HEK293 (cell line): ENCODE results near the gene BTBD19.
"Not testable (repeated sequence)": the region's sequence is repeated elsewhere in the genome, so short reads cannot be mapped to it uniquely, and the experiment has no call there.

Experiments used
- CTCF ChIA-PET: fragments of 350-600 bp; formaldehyde crosslinking; extraction: SDS; loops from one replicate; lab custom pipeline; 2021; ENCODE audit warnings: antibody characterized with exemption; lab: Yijun Ruan, JAX
- POLR2A ChIA-PET: fragments of 300-600 bp; formaldehyde crosslinking; extraction: SDS; loops from one replicate; lab custom pipeline; 2020; ENCODE audit warnings: antibody characterized with exemption, inconsistent platforms; lab: Yijun Ruan, JAX
- H3K27ac ChIP-seq: fragments of 200-500 bp; sonication (Bioruptor generic); 2 replicates; pipeline ENCODE4 v1.5.1; 2014; ENCODE audit warnings: low read depth, low read length, control low read depth, inconsistent platforms; ENCODE audit errors: extremely low read depth
- H3K36me3 ChIP-seq, 2 experiments: fragments of 200-500 bp in 1 of 2; sonication (Bioruptor generic) in 1 of 2; 1 replicate in 1 of 2; 2 replicates in 1 of 2; pipeline ENCODE4 v1.5.1; 2014 to 2017; ENCODE audit warnings: inconsistent platforms in 2 of 2, low read length in 2 of 2; ENCODE audit not compliant: control insufficient read depth in 2 of 2, insufficient read depth in 1 of 2
- H3K4me1 ChIP-seq: fragments of 200-500 bp; sonication (Bioruptor generic); 2 replicates; pipeline ENCODE4 v1.5.1; 2014; ENCODE audit warnings: mild to moderate bottlenecking, low read length, inconsistent platforms; ENCODE audit not compliant: control insufficient read depth, insufficient read depth
- H3K4me3 ChIP-seq: 2 replicates; pipeline ENCODE4 v1.5.1; 2011; ENCODE audit warnings: low read depth, mild to moderate bottlenecking, control low read depth, low read length, moderate library complexity
- H3K9me3 ChIP-seq: fragments of 200-500 bp; sonication (Bioruptor generic); 2 replicates; pipeline ENCODE4 v1.5.1; 2014; ENCODE audit warnings: low read depth, low read length, inconsistent platforms; ENCODE audit not compliant: control insufficient read depth, insufficient read depth
- KLF1 ChIP-seq: fragments of 450-650 bp; formaldehyde crosslinking; IDR thresholded peaks from 2 replicates; pipeline ENCODE4 v1.5.1; 2016; ENCODE audit warnings: missing biosample characterization, missing genetic modification characterization
- KLF17 ChIP-seq: fragments of 450-650 bp; formaldehyde crosslinking; IDR thresholded peaks from 2 replicates; pipeline ENCODE4 v1.5.1; 2016; ENCODE audit warnings: missing biosample characterization, missing genetic modification characterization
- OVOL3 ChIP-seq: fragments of 450-650 bp; formaldehyde crosslinking; IDR thresholded peaks from 2 replicates; pipeline ENCODE4 v1.5.1; 2016; ENCODE audit warnings: missing biosample characterization, missing genetic modification characterization
- SP7 ChIP-seq: fragments of 450-650 bp; formaldehyde crosslinking; IDR thresholded peaks from 2 replicates; pipeline ENCODE4 v1.5.1; 2016; ENCODE audit warnings: missing biosample characterization, missing genetic modification characterization
- ZBTB17 ChIP-seq: fragments of 450-650 bp; formaldehyde crosslinking; IDR thresholded peaks from 2 replicates; pipeline ENCODE4 v1.5.1; 2016; ENCODE audit warnings: missing biosample characterization, missing genetic modification characterization
- ZBTB49 ChIP-seq: fragments of 450-650 bp; formaldehyde crosslinking; IDR thresholded peaks from 2 replicates; pipeline ENCODE4 v1.5.1; 2016; ENCODE audit warnings: missing biosample characterization, missing genetic modification characterization, low read depth
- ZFP41 ChIP-seq: fragments of 450-650 bp; formaldehyde crosslinking; IDR thresholded peaks from 2 replicates; pipeline ENCODE4 v1.5.1; 2016; ENCODE audit warnings: missing biosample characterization, missing genetic modification characterization, borderline replicate concordance
- ZFP69B ChIP-seq: fragments of 450-650 bp; formaldehyde crosslinking; IDR thresholded peaks from 2 replicates; pipeline ENCODE4 v1.5.1; 2016; ENCODE audit warnings: missing biosample characterization, missing genetic modification characterization
- ZNF23 ChIP-seq: fragments of 450-650 bp; formaldehyde crosslinking; IDR thresholded peaks from 2 replicates; pipeline ENCODE4 v1.5.1; 2016; ENCODE audit warnings: missing biosample characterization, missing genetic modification characterization, borderline replicate concordance
- ZNF529 ChIP-seq: fragments of 450-650 bp; formaldehyde crosslinking; IDR thresholded peaks from 2 replicates; pipeline ENCODE4 v1.5.1; 2017; ENCODE audit warnings: missing genetic modification characterization, missing biosample characterization; ENCODE audit not compliant: insufficient replicate concordance
- ZNF660 ChIP-seq: fragments of 450-650 bp; IDR thresholded peaks from 2 replicates; pipeline ENCODE4 v1.5.1; 2018; ENCODE audit warnings: missing biosample characterization, mild to moderate bottlenecking, missing genetic modification characterization
- ZNF692 ChIP-seq: fragments of 450-650 bp; formaldehyde crosslinking; IDR thresholded peaks from 2 replicates; pipeline ENCODE4 v1.5.1; 2016; ENCODE audit warnings: missing biosample characterization, missing genetic modification characterization
- ZSCAN30 ChIP-seq: fragments of 450-650 bp; IDR thresholded peaks from 2 replicates; pipeline ENCODE4 v1.5.1; 2018; ENCODE audit warnings: missing biosample characterization, mild to moderate bottlenecking, missing genetic modification characterization, moderate library complexity

The BTBD19 gene

GRCh38 chr1:44790968-44791801 lies 17.1 kb upstream of the BTBD19 start (continued):
- TF ChIP-seq SP7 (tag by site-specific recombination) (peak; percentile 61; the same call in 1 of the 2 replicates), KLF1 (tag by site-specific recombination) (peak; percentile 95), KLF17 (tag by site-specific recombination) (peak; percentile 98), ZSCAN30 (tag by site-specific recombination) (no peak)

- no peak for TF ChIP-seq ZFP41
- TF ChIP-seq ZNF692 (tag by site-specific recombination) = peak; percentile 56
- no peak for TF ChIP-seq OVOL3 (tag by site-specific recombination)
- no peak for TF ChIP-seq ZNF660 (tag by site-specific recombination)
- no peak for TF ChIP-seq ZNF529 (tag by site-specific recombination)
- TF ChIP-seq ZNF23 = no peak
- no peak for TF ChIP-seq ZBTB17
- 0 out of 2 replicates have a peak, but pooled peaks have one; percentile 53 for TF ChIP-seq ZFP69B (tag by site-specific recombination)
- TF ChIP-seq ZBTB49 = no peak
- TF ChIP-seq, all 188 proteins: peak for 2
- POLR2A ChIA-PET = interaction anchor here (0.6 to 2.8 kb wide), 13 partner anchors 10 to 510 kb away, joined by 3 to 23 read pairs (median 6); partner anchors contain the start of genes BTBD19, HECTD3, PTCH2 and RPS8
- Histone ChIP-seq H3K4me3 (no peak overlapping the region), H3K4me1 (no peaks in the 10 kb centered on the region), H3K9me3 (no peaks in the 10 kb centered on the region), H3K36me3 (no peaks in the 10 kb centered on the region), H3K27ac (no peak overlapping the region)
- CTCF ChIA-PET = interaction anchor here (0.6 to 2.2 kb wide), 15 partner anchors 9 to 1454 kb away, joined by 3 to 10 read pairs (median 4); partner anchors contain the start of genes BTBD19, HECTD3, RNU5D-1 and UROD
These were observed 15.4 kb upstream of the BTBD19 start for GRCh38 chr1:44792736-44793502.

- POLR2A ChIA-PET = interaction anchor here (1.1 to 4.3 kb wide), 3 partner anchors 22 to 27 kb away, joined by 3 to 62 read pairs (median 4); partner anchors contain the start of gene RPS8
- CTCF ChIA-PET = interaction anchor here (4.2 kb wide), 1 partner anchor 20 kb away, joined by 28 read pairs; no protein-coding TSS in a partner anchor
- not testable (repeated sequence) for H3K9me3 ChIP-seq, H3K4me1 ChIP-seq, H3K27ac ChIP-seq, H3K4me3 ChIP-seq
- peaks cover 0 to 12% of the 10 kb centered on the region in 2 experiments; a peak in 1 of 3 replicates for H3K36me3 ChIP-seq
These were observed 10.4 kb upstream of the BTBD19 start for GRCh38 chr1:44797886-44798285.
